ENCODE data around the gene FAR2. TPM values are rescaled to one million over a fixed set of nuclear protein-coding genes. Genes with fewer than 3 reads are reported as not detected.
A peak's percentile ranks its signal among the peaks of the same experiment; 100 is the strongest.

The FAR2 gene
- total RNA-seq, 1 donor from 2014 or later: 13.5 TPM

DNA sequence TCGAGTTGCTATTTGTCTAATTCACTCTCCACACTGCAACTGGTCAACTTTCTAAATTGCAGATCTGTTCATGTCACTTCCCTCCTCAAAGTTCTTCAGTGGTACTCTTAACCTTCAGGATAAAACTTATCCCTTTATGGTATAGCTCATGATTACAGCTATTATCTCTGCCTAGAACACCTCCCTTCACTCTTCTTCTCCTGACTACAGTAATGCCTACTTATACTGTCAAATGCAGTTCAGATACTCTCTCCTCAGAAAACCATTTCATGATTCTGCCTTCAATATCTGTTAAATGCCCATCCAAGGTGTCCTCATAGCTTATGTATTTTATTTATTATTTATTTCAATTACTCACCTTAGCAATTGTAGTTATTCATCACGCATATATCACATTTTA, 85.5 kb downstream of the FAR2 start:
- TF ChIP-seq, protein P1, sequence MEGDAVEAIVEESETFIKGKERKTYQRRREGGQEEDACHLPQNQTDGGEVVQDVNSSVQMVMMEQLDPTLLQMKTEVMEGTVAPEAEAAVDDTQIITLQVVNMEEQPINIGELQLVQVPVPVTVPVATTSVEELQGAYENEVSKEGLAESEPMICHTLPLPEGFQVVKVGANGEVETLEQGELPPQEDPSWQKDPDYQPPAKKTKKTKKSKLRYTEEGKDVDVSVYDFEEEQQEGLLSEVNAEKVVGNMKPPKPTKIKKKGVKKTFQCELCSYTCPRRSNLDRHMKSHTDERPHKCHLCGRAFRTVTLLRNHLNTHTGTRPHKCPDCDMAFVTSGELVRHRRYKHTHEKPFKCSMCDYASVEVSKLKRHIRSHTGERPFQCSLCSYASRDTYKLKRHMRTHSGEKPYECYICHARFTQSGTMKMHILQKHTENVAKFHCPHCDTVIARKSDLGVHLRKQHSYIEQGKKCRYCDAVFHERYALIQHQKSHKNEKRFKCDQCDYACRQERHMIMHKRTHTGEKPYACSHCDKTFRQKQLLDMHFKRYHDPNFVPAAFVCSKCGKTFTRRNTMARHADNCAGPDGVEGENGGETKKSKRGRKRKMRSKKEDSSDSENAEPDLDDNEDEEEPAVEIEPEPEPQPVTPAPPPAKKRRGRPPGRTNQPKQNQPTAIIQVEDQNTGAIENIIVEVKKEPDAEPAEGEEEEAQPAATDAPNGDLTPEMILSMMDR (conservative IDR thresholded peaks at IDR 0.05; ENCODE audit: low read depth, low read length): no peak
- H3K4me3 ChIP-seq (ENCODE audit: low read depth, low read length): no peak overlapping the region
- DNase-seq (ENCODE audit: low read depth): no peak

GRCh38 chr12:29234965-29235626, 86.0 kb downstream of the FAR2 start:
- TF ChIP-seq, protein P1 (conservative IDR thresholded peaks at IDR 0.05; ENCODE audit: low read depth, low read length): no peak
- DNase-seq (ENCODE audit: low read depth): no peak
- no peak overlapping the region for H3K4me3 ChIP-seq (ENCODE audit: low read depth, low read length)

DNA sequence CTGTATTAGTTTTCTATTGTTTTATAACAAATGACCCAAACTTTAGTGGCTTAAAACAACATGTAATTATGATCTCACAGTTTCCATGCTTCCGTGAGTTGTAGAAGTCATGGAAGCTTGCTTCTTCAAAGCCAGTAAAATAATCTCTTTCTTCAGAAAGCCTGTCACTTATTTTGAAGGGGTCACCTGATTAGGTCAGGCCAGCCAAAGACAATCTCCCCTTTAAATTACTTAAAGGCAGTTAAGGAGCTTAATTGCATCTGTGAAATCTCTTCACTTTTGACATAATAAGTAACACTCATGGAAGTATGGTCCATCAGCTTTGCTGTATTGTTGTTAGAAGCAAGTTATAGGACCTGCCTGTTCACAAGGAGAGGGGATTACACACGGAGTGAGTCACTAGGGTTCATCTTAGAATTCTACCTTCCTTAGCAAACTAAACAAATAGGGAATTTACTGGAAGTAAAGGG, 89.8 kb downstream of the FAR2 start:
- H3K4me3 ChIP-seq (ENCODE audit: low read depth, low read length): no peak overlapping the region
- peak; percentile 69 for DNase-seq (ENCODE audit: low read depth)
- TF ChIP-seq, protein P1 (conservative IDR thresholded peaks at IDR 0.05; ENCODE audit: low read depth, low read length): no peak

DNA sequence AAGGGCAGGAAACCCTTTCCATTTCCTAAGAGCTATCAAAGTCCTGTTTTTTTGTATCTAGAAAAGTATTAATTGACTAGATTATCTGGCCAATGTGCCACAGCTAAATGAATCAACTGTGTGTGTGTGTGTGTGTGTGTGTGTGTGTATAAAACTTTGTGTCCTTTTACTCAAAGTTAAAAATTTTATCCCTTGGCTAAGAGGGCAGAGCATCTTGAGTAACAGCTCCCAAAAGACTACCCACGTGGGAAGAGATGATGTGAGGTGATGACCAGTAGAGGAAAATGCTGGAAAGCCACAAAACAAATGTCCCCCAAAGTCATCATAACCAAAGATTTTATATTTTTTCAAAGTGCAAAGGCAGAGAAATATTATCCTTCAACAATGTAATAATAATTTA, 90.3 kb downstream of the FAR2 start:
- TF ChIP-seq, protein P1 (conservative IDR thresholded peaks at IDR 0.05; ENCODE audit: low read depth, low read length): no peak

GRCh38 chr12:29240441-29240840, 91.4 kb downstream of the FAR2 start:
- TF ChIP-seq, protein P1 (conservative IDR thresholded peaks at IDR 0.05; ENCODE audit: low read depth, low read length): no peak
- H3K4me3 ChIP-seq (ENCODE audit: low read depth, low read length): no peak overlapping the region
- no peak for DNase-seq (ENCODE audit: low read depth)

More for the DNA sequence above, 90.3 kb downstream of the FAR2 start:
- H3K4me3 ChIP-seq (ENCODE audit: low read depth, low read length): no peak overlapping the region
- no peak for DNase-seq (ENCODE audit: low read depth)

DNA sequence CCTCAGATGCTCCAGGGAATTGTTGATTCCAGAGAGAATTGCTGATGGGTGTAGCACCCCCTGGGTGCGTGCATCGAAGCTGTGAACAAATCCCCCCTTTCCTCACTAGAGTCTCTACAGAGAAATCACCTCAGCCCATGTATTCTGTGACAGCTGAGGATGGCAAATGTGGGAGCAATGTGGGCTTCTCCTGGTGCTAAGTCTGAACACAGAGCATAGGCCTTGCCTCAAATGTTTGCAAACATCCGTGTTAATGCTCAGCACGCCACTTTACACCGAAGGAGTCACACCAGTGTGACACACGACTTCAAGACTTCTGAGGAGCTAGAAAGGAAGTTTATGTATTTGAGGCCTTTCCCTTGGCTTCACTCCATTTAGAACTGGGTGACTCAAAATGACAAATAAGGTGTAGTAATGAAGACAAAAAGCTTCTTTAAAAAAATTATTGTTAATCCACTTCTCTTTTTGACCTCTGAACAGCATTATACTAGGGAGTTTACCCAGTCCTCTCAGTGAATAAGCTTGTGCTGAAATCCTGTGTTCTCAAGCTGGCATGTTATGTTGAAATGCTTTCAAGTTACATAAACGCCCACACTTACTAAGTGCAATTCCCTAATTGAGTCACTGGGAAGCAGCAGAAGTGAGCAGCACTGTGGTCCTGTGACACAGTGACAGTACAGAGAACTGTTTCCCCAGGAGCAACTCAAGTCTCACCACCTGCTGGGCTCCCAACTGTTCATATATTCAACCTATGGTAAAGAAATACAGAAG, 92.9 kb downstream of the FAR2 start:
- TF ChIP-seq, protein P1 (conservative IDR thresholded peaks at IDR 0.05; ENCODE audit: low read depth, low read length): peak; percentile 25
- no peak overlapping the region for H3K4me3 ChIP-seq (ENCODE audit: low read depth, low read length)
- DNase-seq (ENCODE audit: low read depth): peak; percentile 90
